H9 (cell line): ENCODE measurements around the gene ACSL6. TPM values are rescaled to one million over a fixed set of nuclear protein-coding genes. Genes with fewer than 3 reads are reported as not detected.

ENCODE experiments used
- DNase-seq: peaks from one replicate; pipeline ENCODE4 v3.0.0-alpha.2; 2017
- H2AFZ ChIP-seq: one replicate; pipeline ENCODE4 v1.6.1; 2013; ENCODE audit warnings: mild to moderate bottlenecking, low read length, control low read depth, moderate library complexity
- H2AK5ac ChIP-seq: 2 replicates; pipeline ENCODE4 v1.6.1; 2013; ENCODE audit warnings: low read length, control low read depth, mixed read lengths; ENCODE audit not compliant: insufficient read length
- H2BK120ac ChIP-seq: one replicate; pipeline ENCODE4 v1.6.1; 2013; ENCODE audit warnings: low read depth, mild to moderate bottlenecking, low read length, control low read depth, inconsistent platforms; ENCODE audit not compliant: poor library complexity, severe bottlenecking
- H2BK12ac ChIP-seq: 2 replicates; pipeline ENCODE4 v1.6.1; 2013; ENCODE audit warnings: low read length, control low read depth, mixed read lengths, low read depth; ENCODE audit not compliant: insufficient read length
- H2BK15ac ChIP-seq: 2 replicates; pipeline ENCODE4 v1.6.1; 2013; ENCODE audit warnings: low read depth, low read length, control low read depth
- H2BK20ac ChIP-seq: one replicate; pipeline ENCODE4 v1.6.1; 2013; ENCODE audit warnings: low read depth, mild to moderate bottlenecking, low read length, control low read depth, inconsistent platforms; ENCODE audit not compliant: poor library complexity, severe bottlenecking
- H2BK5ac ChIP-seq: 2 replicates; pipeline ENCODE4 v1.6.1; 2013; ENCODE audit warnings: low read length, control low read depth, mixed read lengths; ENCODE audit not compliant: insufficient read length
- H3K14ac ChIP-seq: 2 replicates; pipeline ENCODE4 v1.6.1; 2013; ENCODE audit warnings: low read length, control low read depth; ENCODE audit not compliant: insufficient read depth
- H3K18ac ChIP-seq: 2 replicates; pipeline ENCODE4 v1.6.1; 2013; ENCODE audit warnings: low read depth, mild to moderate bottlenecking, mixed read lengths, low read length, control low read depth; ENCODE audit not compliant: insufficient read length
- H3K23ac ChIP-seq: 2 replicates; pipeline ENCODE4 v1.6.1; 2013; ENCODE audit warnings: low read length, control low read depth, mixed read lengths, low read depth; ENCODE audit not compliant: insufficient read length
- H3K23me2 ChIP-seq: 2 replicates; pipeline ENCODE4 v1.6.1; 2013; ENCODE audit warnings: low read depth, mild to moderate bottlenecking, mixed read lengths, low read length, control low read depth; ENCODE audit not compliant: insufficient read length, poor library complexity, severe bottlenecking
- H3K27ac ChIP-seq: 2 replicates; pipeline ENCODE4 v1.5.1; 2013; ENCODE audit warnings: low read length, control low read depth, mixed read lengths, low read depth; ENCODE audit not compliant: insufficient read length
- H3K27me3 ChIP-seq: 2 replicates; pipeline ENCODE4 v1.6.1; 2013; ENCODE audit warnings: low read length, control low read depth, inconsistent platforms; ENCODE audit not compliant: insufficient read depth
- H3K4ac ChIP-seq: 2 replicates; pipeline ENCODE4 v1.6.1; 2013; ENCODE audit warnings: low read depth, mild to moderate bottlenecking, control low read depth, inconsistent platforms, low read length, moderate library complexity
- H3K4me1 ChIP-seq: 2 replicates; pipeline ENCODE4 v1.6.1; 2013; ENCODE audit warnings: low read length, control low read depth, inconsistent platforms; ENCODE audit not compliant: insufficient read depth
- H3K4me2 ChIP-seq: 2 replicates; pipeline ENCODE4 v1.6.1; 2013; ENCODE audit warnings: low read length, control low read depth, mixed read lengths; ENCODE audit not compliant: insufficient read length, insufficient read depth
- H3K56ac ChIP-seq: 2 replicates; pipeline ENCODE4 v1.6.1; 2013; ENCODE audit warnings: low read depth, mild to moderate bottlenecking, mixed read lengths, low read length, control low read depth; ENCODE audit not compliant: insufficient read length
- H3K79me1 ChIP-seq: 2 replicates; pipeline ENCODE4 v1.6.1; 2013; ENCODE audit warnings: low read depth, mild to moderate bottlenecking, moderate library complexity, low read length, control low read depth, inconsistent platforms; ENCODE audit not compliant: insufficient read depth, poor library complexity, severe bottlenecking
- H3K79me2 ChIP-seq: 2 replicates; pipeline ENCODE4 v1.6.1; 2013; ENCODE audit warnings: low read length, control low read depth, inconsistent platforms; ENCODE audit not compliant: insufficient read depth
- H3K9ac ChIP-seq: 2 replicates; pipeline ENCODE4 v1.6.1; 2013; ENCODE audit warnings: low read length, control low read depth, mixed read lengths; ENCODE audit not compliant: insufficient read length; ENCODE audit errors: extremely low read depth
- H3K9me3 ChIP-seq: one replicate; pipeline ENCODE4 v1.6.1; 2013; ENCODE audit warnings: low read depth, low read length, inconsistent platforms; ENCODE audit not compliant: control insufficient read depth
- H3T11ph ChIP-seq: one replicate; pipeline ENCODE4 v1.6.1; 2013; ENCODE audit warnings: mild to moderate bottlenecking, low read length, control low read depth, inconsistent platforms
- H4K20me1 ChIP-seq: one replicate; pipeline ENCODE4 v1.6.1; 2013; ENCODE audit not compliant: control insufficient read depth, insufficient read length, insufficient read depth
- H4K5ac ChIP-seq: 2 replicates; pipeline ENCODE4 v1.6.1; 2013; ENCODE audit warnings: low read depth, mild to moderate bottlenecking, mixed read lengths, low read length, control low read depth; ENCODE audit not compliant: insufficient read length
- H4K8ac ChIP-seq: replicated peaks from 2 replicates; pipeline ENCODE4 v1.6.1; 2013; ENCODE audit warnings: low read length, control low read depth, mixed read lengths, low read depth; ENCODE audit not compliant: insufficient read length
- H4K91ac ChIP-seq: 2 replicates; pipeline ENCODE4 v1.6.1; 2013; ENCODE audit warnings: low read depth, mild to moderate bottlenecking, moderate library complexity, mixed read lengths, low read length, control low read depth; ENCODE audit not compliant: insufficient read length
- H3K27ac Mint-ChIP-seq, 3 experiments: 2 replicates in 2 of 3; 3 replicates in 1 of 3; pipeline ENCODE4 v1.8.0; 2020 to 2021; ENCODE audit warnings: mixed read lengths in 3 of 3, mild to moderate bottlenecking in 1 of 3, moderate library complexity in 1 of 3
- H3K27me3 Mint-ChIP-seq: 2 replicates; pipeline ENCODE4 v1.8.0; 2021; ENCODE audit warnings: low read depth, mild to moderate bottlenecking, moderate library complexity, mixed read lengths
- H3K36me3 Mint-ChIP-seq, 3 experiments: 2 replicates in 2 of 3; 3 replicates in 1 of 3; pipeline ENCODE4 v1.8.0; 2020 to 2021; ENCODE audit warnings: low read depth in 3 of 3, mixed read lengths in 3 of 3; ENCODE audit not compliant: insufficient read depth in 1 of 3
- H3K4me1 Mint-ChIP-seq, 2 experiments: 2 replicates each; pipeline ENCODE4 v1.8.0; 2020; ENCODE audit warnings: mixed read lengths in 2 of 2
- H3K4me3 Mint-ChIP-seq, 2 experiments: 2 replicates in 1 of 2; 3 replicates in 1 of 2; pipeline ENCODE4 v1.8.0; 2020 to 2021; ENCODE audit warnings: mild to moderate bottlenecking in 2 of 2, mixed read lengths in 2 of 2, moderate library complexity in 1 of 2
- H3K9me3 Mint-ChIP-seq, 2 experiments: 2 replicates in 1 of 2; 3 replicates in 1 of 2; pipeline ENCODE4 v1.8.0; 2020; ENCODE audit warnings: mild to moderate bottlenecking in 2 of 2, mixed read lengths in 2 of 2, moderate library complexity in 1 of 2
- WGBS: extraction: QIAGEN DNeasy Blood & Tissue Kit; methylation state at CpG from one replicate; pipeline ENCODE4 v1.1.7; 2013; ENCODE audit warnings: missing lambda C conversion rate, low lambda C conversion rate, mixed read lengths; ENCODE audit not compliant: insufficient read length; ENCODE audit errors: extremely low coverage; 5-methylcytosine and 5-hydroxymethylcytosine counted together
- total RNA-seq: library from RNA; stranded (reverse); gene quantifications from 2 replicates; pipeline ENCODE4 v1.2.1, GENCODE V29; 2021
- TF ChIP-seq, protein P1 (sequence below): fragments of 200-600 bp; sonication (generic); conservative IDR thresholded peaks from 3 replicates; pipeline ENCODE4 v1.8.0; 2021; ENCODE audit warnings: antibody characterized with exemption, mild to moderate bottlenecking

The ACSL6 gene
- total RNA-seq, 1 experiment from 2014 or later = 1.6 TPM

DNA sequence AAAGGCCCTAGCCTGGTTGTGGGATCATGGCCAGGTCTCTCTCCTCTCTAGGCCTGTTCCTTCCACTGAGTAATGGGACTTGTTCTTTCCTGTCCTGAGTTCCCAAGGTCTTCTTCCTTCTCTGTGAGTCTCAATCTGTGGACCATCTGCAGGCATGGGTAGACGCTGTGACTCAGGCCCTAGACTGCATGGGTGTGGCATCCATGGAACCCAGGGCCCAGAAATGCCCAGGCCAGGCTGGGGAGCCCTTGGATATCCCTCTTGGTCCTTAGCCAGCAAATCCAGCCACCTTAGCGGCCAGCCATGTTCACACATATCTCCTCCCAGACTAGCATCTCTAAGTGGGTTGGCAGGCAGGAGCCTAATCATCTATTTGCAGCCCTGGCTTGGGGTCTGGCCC is 2.3 kb upstream of the ACSL6 start:
- Histone ChIP-seq H4K91ac (no peak overlapping the region), H2BK15ac (no peak overlapping the region), H3K9me3 (no peaks in the 10 kb centered on the region), H3K9ac (no peak overlapping the region), H3K23ac (no peak overlapping the region), H2AK5ac (no peak overlapping the region), H3T11ph (no peak overlapping the region), H3K4ac (no peak overlapping the region), H4K5ac (no peak overlapping the region), H3K27ac (no peak overlapping the region), H2BK5ac (no peak overlapping the region), H2BK20ac (no peak overlapping the region), H3K79me1 (no peaks in the 10 kb centered on the region), H3K4me2 (no peak overlapping the region), H4K20me1 (no peaks in the 10 kb centered on the region), H4K8ac (no peak overlapping the region), H2BK120ac (no peak overlapping the region), H2AFZ (no peak overlapping the region), H3K23me2 (peaks cover 7% of the 10 kb centered on the region), H3K18ac (no peak overlapping the region), H3K56ac (no peak overlapping the region), H3K14ac (no peak overlapping the region), H3K27me3 (peaks cover 3% of the 10 kb centered on the region; the same call in 1 of the 2 replicates), H3K79me2 (no peaks in the 10 kb centered on the region), H3K4me1 (peaks cover 4% of the 10 kb centered on the region; the same call in 1 of the 2 replicates), H2BK12ac (no peak overlapping the region)
- H3K4me3 Mint-ChIP-seq = no peak overlapping the region
- peaks cover 12 to 23% of the 10 kb centered on the region in 2 experiments for H3K4me1 Mint-ChIP-seq
- H3K9me3 Mint-ChIP-seq = no peaks in the 10 kb centered on the region; a peak in 1 of 5 replicates
- H3K27ac Mint-ChIP-seq = no peak overlapping the region
- peaks cover 42% of the 10 kb centered on the region for H3K27me3 Mint-ChIP-seq
- no peaks in the 10 kb centered on the region; a peak in 1 of 7 replicates for H3K36me3 Mint-ChIP-seq
- DNase-seq = peak; percentile 8
- TF ChIP-seq, protein P1, sequence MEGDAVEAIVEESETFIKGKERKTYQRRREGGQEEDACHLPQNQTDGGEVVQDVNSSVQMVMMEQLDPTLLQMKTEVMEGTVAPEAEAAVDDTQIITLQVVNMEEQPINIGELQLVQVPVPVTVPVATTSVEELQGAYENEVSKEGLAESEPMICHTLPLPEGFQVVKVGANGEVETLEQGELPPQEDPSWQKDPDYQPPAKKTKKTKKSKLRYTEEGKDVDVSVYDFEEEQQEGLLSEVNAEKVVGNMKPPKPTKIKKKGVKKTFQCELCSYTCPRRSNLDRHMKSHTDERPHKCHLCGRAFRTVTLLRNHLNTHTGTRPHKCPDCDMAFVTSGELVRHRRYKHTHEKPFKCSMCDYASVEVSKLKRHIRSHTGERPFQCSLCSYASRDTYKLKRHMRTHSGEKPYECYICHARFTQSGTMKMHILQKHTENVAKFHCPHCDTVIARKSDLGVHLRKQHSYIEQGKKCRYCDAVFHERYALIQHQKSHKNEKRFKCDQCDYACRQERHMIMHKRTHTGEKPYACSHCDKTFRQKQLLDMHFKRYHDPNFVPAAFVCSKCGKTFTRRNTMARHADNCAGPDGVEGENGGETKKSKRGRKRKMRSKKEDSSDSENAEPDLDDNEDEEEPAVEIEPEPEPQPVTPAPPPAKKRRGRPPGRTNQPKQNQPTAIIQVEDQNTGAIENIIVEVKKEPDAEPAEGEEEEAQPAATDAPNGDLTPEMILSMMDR = no peak
- no CpG with 5 or more reads among the region's 2 CpGs for WGBS
